Measurements from ENCODE around the gene SRD5A2.

DNA sequence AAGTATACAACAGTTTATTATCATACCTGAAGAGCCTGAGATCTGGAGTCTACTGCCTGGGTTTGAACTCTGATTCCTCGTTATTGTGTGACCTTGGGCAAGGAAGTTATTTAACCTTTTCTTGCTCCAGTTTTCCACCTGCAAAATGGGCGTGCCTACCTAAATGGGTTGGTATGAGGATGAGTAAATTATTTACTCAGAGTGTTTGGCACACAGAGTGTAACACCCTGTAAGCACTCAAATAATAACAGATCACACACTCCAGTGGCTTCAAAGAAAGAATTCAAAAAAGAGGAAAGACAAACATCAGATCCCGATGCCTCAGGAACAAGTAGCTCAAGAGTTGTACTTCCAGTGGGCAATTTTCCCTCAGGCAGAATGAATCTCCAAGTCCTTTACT lies 2.4 kb downstream of the SRD5A2 start:
- TF ChIP-seq, protein P1, sequence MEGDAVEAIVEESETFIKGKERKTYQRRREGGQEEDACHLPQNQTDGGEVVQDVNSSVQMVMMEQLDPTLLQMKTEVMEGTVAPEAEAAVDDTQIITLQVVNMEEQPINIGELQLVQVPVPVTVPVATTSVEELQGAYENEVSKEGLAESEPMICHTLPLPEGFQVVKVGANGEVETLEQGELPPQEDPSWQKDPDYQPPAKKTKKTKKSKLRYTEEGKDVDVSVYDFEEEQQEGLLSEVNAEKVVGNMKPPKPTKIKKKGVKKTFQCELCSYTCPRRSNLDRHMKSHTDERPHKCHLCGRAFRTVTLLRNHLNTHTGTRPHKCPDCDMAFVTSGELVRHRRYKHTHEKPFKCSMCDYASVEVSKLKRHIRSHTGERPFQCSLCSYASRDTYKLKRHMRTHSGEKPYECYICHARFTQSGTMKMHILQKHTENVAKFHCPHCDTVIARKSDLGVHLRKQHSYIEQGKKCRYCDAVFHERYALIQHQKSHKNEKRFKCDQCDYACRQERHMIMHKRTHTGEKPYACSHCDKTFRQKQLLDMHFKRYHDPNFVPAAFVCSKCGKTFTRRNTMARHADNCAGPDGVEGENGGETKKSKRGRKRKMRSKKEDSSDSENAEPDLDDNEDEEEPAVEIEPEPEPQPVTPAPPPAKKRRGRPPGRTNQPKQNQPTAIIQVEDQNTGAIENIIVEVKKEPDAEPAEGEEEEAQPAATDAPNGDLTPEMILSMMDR (IDR thresholded peaks at IDR 0.05; ENCODE audit: low read length), result no peak
- TF ChIP-seq EZH2 (IDR thresholded peaks at IDR 0.05; ENCODE audit: borderline replicate concordance, low read length), result no peak

Data from OCI-LY1 (cell line).